ENCODE measurements around the gene KCNK3.
"Not testable (repeated sequence)": the region's sequence is repeated elsewhere in the genome, so short reads cannot be mapped to it uniquely, and the experiment has no call there.

KCNK3 gene

GRCh38 chr2:26757873-26758789, 65.6 kb downstream of the KCNK3 start:
- peak; percentile 99 for DNase-seq (ENCODE audit: low read depth)
- no peak for TF ChIP-seq CTCF (conservative IDR thresholded peaks at IDR 0.05; ENCODE audit: low read length)
- H3K4me3 ChIP-seq (ENCODE audit: low read length), result no peak overlapping the region

DNA sequence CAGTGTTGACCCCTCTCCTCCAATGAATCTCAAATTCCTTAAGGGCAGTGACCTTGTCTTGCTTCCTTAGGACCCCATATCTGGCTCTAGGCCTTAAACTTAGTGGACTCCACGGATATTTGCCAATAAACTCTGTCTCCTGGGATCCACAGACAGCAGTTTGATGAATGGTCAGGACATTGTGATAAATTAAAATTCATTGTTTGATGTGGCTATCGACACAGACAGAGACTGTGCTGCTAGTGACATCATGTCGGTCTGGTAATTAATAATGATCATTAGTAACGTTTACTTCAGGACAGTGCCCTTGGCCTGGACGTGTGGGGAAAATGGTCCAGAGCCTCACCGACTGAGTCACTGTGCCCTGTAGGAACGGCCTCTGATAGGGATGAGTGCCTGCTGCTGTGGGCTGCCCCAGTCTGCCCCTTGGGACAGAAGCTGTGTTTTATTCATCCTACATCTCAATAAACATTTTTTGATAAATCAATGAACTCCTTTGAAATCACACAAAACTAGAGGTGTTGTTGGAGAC, 66.3 kb downstream of the KCNK3 start:
- TF ChIP-seq CTCF (conservative IDR thresholded peaks at IDR 0.05; ENCODE audit: low read length), result no peak
- no peak for DNase-seq (ENCODE audit: low read depth)
- no peak overlapping the region for H3K4me3 ChIP-seq (ENCODE audit: low read length)

- TF ChIP-seq CTCF (conservative IDR thresholded peaks at IDR 0.05; ENCODE audit: low read length), result no peak
- no peak overlapping the region for H3K4me3 ChIP-seq (ENCODE audit: low read length)
- no peak for DNase-seq (ENCODE audit: low read depth)
Observed at GRCh38 chr2:26759845-26760244, 67.3 kb downstream of the KCNK3 start.

GRCh38 chr2:26760991-26761390, 68.5 kb downstream of the KCNK3 start:
- not testable (repeated sequence) for H3K4me3 ChIP-seq (ENCODE audit: low read length)

GRCh38 chr2:26763019-26763418, 70.5 kb downstream of the KCNK3 start:
- no peak overlapping the region for H3K4me3 ChIP-seq (ENCODE audit: low read length)
- no peak for TF ChIP-seq CTCF (conservative IDR thresholded peaks at IDR 0.05; ENCODE audit: low read length)
- no peak for DNase-seq (ENCODE audit: low read depth)

More at GRCh38 chr2:26760991-26761390, 68.5 kb downstream of the KCNK3 start:
- not testable (repeated sequence) for DNase-seq (ENCODE audit: low read depth)

DNA sequence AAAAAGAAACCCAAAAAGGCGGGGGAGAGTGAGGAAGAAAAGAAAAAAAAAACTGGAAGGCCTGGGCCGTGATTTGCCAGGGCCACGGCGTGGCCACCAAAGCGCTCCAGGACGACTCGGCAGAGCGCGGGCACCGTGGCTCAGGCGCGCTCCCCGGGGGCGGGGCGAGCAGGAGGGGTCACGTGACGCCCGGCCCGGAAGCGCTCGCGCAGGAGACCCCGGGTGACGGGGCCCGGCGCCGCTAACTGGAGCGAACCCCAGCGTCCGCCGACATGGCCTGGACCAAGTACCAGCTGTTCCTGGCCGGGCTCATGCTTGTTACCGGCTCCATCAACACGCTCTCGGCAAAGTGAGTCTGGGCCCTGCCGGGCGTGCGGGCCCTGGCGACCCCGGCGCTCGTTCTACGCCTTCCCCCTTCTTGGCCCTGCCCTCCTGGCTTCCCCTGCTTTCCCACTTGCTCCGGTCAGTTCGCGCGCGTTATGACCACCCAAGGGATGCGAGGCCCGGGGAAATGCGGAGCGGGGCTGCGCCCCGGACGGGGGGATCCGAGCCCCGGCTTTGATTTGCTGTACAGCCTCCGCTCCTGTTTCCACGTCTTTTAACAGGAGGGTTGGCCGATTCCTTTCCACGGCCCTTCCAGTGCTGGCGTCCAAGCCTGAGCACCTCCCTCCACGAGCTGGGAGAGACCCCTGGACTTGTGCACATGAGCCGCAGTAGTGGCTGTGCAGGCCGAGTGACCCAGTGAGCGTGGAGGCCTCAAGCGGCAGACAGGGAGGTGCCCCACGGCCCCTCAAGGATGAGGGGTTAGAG, 71.8 kb downstream of the KCNK3 start, which contains the start of gene SLC35F6:
Gene SLC35F6, plus strand, starts transcription at position 207 of the 810 bp plus-strand sequence. Its CDS starts 66 bp downstream, at position 273.
- peak; percentile 78 for DNase-seq (ENCODE audit: low read depth)
- peak within 1 kb of the TSS; percentile 96 for H3K4me3 ChIP-seq (ENCODE audit: low read length)
- TF ChIP-seq CTCF (conservative IDR thresholded peaks at IDR 0.05; ENCODE audit: low read length), result no peak

- H3K4me3 ChIP-seq (ENCODE audit: low read length), result peak overlapping the region; percentile 96
- no peak for TF ChIP-seq CTCF (conservative IDR thresholded peaks at IDR 0.05; ENCODE audit: low read length)
- no peak for DNase-seq (ENCODE audit: low read depth)
Observed at GRCh38 chr2:26764906-26765305, 72.4 kb downstream of the KCNK3 start.
